H9 (cell line): Measurements from ENCODE around the gene SNRNP25. TPM values are rescaled to one million over a fixed set of nuclear protein-coding genes. Genes with fewer than 3 reads are reported as not detected.

Source experiments
- DNase-seq: peaks from one replicate; pipeline ENCODE4 v3.0.0-alpha.2; 2017
- H2AFZ ChIP-seq: one replicate; pipeline ENCODE4 v1.6.1; 2013; ENCODE audit warnings: mild to moderate bottlenecking, low read length, control low read depth, moderate library complexity
- H2AK5ac ChIP-seq: 2 replicates; pipeline ENCODE4 v1.6.1; 2013; ENCODE audit warnings: low read length, control low read depth, mixed read lengths; ENCODE audit not compliant: insufficient read length
- H2BK120ac ChIP-seq: one replicate; pipeline ENCODE4 v1.6.1; 2013; ENCODE audit warnings: low read depth, mild to moderate bottlenecking, low read length, control low read depth, inconsistent platforms; ENCODE audit not compliant: poor library complexity, severe bottlenecking
- H2BK12ac ChIP-seq: 2 replicates; pipeline ENCODE4 v1.6.1; 2013; ENCODE audit warnings: low read length, control low read depth, mixed read lengths, low read depth; ENCODE audit not compliant: insufficient read length
- H2BK15ac ChIP-seq: 2 replicates; pipeline ENCODE4 v1.6.1; 2013; ENCODE audit warnings: low read depth, low read length, control low read depth
- H2BK20ac ChIP-seq: one replicate; pipeline ENCODE4 v1.6.1; 2013; ENCODE audit warnings: low read depth, mild to moderate bottlenecking, low read length, control low read depth, inconsistent platforms; ENCODE audit not compliant: poor library complexity, severe bottlenecking
- H2BK5ac ChIP-seq: 2 replicates; pipeline ENCODE4 v1.6.1; 2013; ENCODE audit warnings: low read length, control low read depth, mixed read lengths; ENCODE audit not compliant: insufficient read length
- H3K14ac ChIP-seq: 2 replicates; pipeline ENCODE4 v1.6.1; 2013; ENCODE audit warnings: low read length, control low read depth; ENCODE audit not compliant: insufficient read depth
- H3K18ac ChIP-seq: 2 replicates; pipeline ENCODE4 v1.6.1; 2013; ENCODE audit warnings: low read depth, mild to moderate bottlenecking, mixed read lengths, low read length, control low read depth; ENCODE audit not compliant: insufficient read length
- H3K23ac ChIP-seq: 2 replicates; pipeline ENCODE4 v1.6.1; 2013; ENCODE audit warnings: low read length, control low read depth, mixed read lengths, low read depth; ENCODE audit not compliant: insufficient read length
- H3K23me2 ChIP-seq: 2 replicates; pipeline ENCODE4 v1.6.1; 2013; ENCODE audit warnings: low read depth, mild to moderate bottlenecking, mixed read lengths, low read length, control low read depth; ENCODE audit not compliant: insufficient read length, poor library complexity, severe bottlenecking
- H3K27ac ChIP-seq: 2 replicates; pipeline ENCODE4 v1.5.1; 2013; ENCODE audit warnings: low read length, control low read depth, mixed read lengths, low read depth; ENCODE audit not compliant: insufficient read length
- H3K27me3 ChIP-seq: 2 replicates; pipeline ENCODE4 v1.6.1; 2013; ENCODE audit warnings: low read length, control low read depth, inconsistent platforms; ENCODE audit not compliant: insufficient read depth
- H3K4ac ChIP-seq: 2 replicates; pipeline ENCODE4 v1.6.1; 2013; ENCODE audit warnings: low read depth, mild to moderate bottlenecking, control low read depth, inconsistent platforms, low read length, moderate library complexity
- H3K4me1 ChIP-seq: 2 replicates; pipeline ENCODE4 v1.6.1; 2013; ENCODE audit warnings: low read length, control low read depth, inconsistent platforms; ENCODE audit not compliant: insufficient read depth
- H3K4me2 ChIP-seq: 2 replicates; pipeline ENCODE4 v1.6.1; 2013; ENCODE audit warnings: low read length, control low read depth, mixed read lengths; ENCODE audit not compliant: insufficient read length, insufficient read depth
- H3K56ac ChIP-seq: 2 replicates; pipeline ENCODE4 v1.6.1; 2013; ENCODE audit warnings: low read depth, mild to moderate bottlenecking, mixed read lengths, low read length, control low read depth; ENCODE audit not compliant: insufficient read length
- H3K79me1 ChIP-seq: 2 replicates; pipeline ENCODE4 v1.6.1; 2013; ENCODE audit warnings: low read depth, mild to moderate bottlenecking, moderate library complexity, low read length, control low read depth, inconsistent platforms; ENCODE audit not compliant: insufficient read depth, poor library complexity, severe bottlenecking
- H3K79me2 ChIP-seq: 2 replicates; pipeline ENCODE4 v1.6.1; 2013; ENCODE audit warnings: low read length, control low read depth, inconsistent platforms; ENCODE audit not compliant: insufficient read depth
- H3K9ac ChIP-seq: 2 replicates; pipeline ENCODE4 v1.6.1; 2013; ENCODE audit warnings: low read length, control low read depth, mixed read lengths; ENCODE audit not compliant: insufficient read length; ENCODE audit errors: extremely low read depth
- H3K9me3 ChIP-seq: one replicate; pipeline ENCODE4 v1.6.1; 2013; ENCODE audit warnings: low read depth, low read length, inconsistent platforms; ENCODE audit not compliant: control insufficient read depth
- H3T11ph ChIP-seq: one replicate; pipeline ENCODE4 v1.6.1; 2013; ENCODE audit warnings: mild to moderate bottlenecking, low read length, control low read depth, inconsistent platforms
- H4K20me1 ChIP-seq: one replicate; pipeline ENCODE4 v1.6.1; 2013; ENCODE audit not compliant: control insufficient read depth, insufficient read length, insufficient read depth
- H4K5ac ChIP-seq: 2 replicates; pipeline ENCODE4 v1.6.1; 2013; ENCODE audit warnings: low read depth, mild to moderate bottlenecking, mixed read lengths, low read length, control low read depth; ENCODE audit not compliant: insufficient read length
- H4K8ac ChIP-seq: replicated peaks from 2 replicates; pipeline ENCODE4 v1.6.1; 2013; ENCODE audit warnings: low read length, control low read depth, mixed read lengths, low read depth; ENCODE audit not compliant: insufficient read length
- H4K91ac ChIP-seq: 2 replicates; pipeline ENCODE4 v1.6.1; 2013; ENCODE audit warnings: low read depth, mild to moderate bottlenecking, moderate library complexity, mixed read lengths, low read length, control low read depth; ENCODE audit not compliant: insufficient read length
- H3K27ac Mint-ChIP-seq, 3 experiments: 2 replicates in 2 of 3; 3 replicates in 1 of 3; pipeline ENCODE4 v1.8.0; 2020 to 2021; ENCODE audit warnings: mixed read lengths in 3 of 3, mild to moderate bottlenecking in 1 of 3, moderate library complexity in 1 of 3
- H3K27me3 Mint-ChIP-seq: 2 replicates; pipeline ENCODE4 v1.8.0; 2021; ENCODE audit warnings: low read depth, mild to moderate bottlenecking, moderate library complexity, mixed read lengths
- H3K36me3 Mint-ChIP-seq, 3 experiments: 2 replicates in 2 of 3; 3 replicates in 1 of 3; pipeline ENCODE4 v1.8.0; 2020 to 2021; ENCODE audit warnings: low read depth in 3 of 3, mixed read lengths in 3 of 3; ENCODE audit not compliant: insufficient read depth in 1 of 3
- H3K4me1 Mint-ChIP-seq, 2 experiments: 2 replicates each; pipeline ENCODE4 v1.8.0; 2020; ENCODE audit warnings: mixed read lengths in 2 of 2
- H3K4me3 Mint-ChIP-seq, 2 experiments: 2 replicates in 1 of 2; 3 replicates in 1 of 2; pipeline ENCODE4 v1.8.0; 2020 to 2021; ENCODE audit warnings: mild to moderate bottlenecking in 2 of 2, mixed read lengths in 2 of 2, moderate library complexity in 1 of 2
- H3K9me3 Mint-ChIP-seq, 2 experiments: 2 replicates in 1 of 2; 3 replicates in 1 of 2; pipeline ENCODE4 v1.8.0; 2020; ENCODE audit warnings: mild to moderate bottlenecking in 2 of 2, mixed read lengths in 2 of 2, moderate library complexity in 1 of 2
- CTCF ChIP-seq: fragments of 200-600 bp; sonication (generic); conservative IDR thresholded peaks from 3 replicates; pipeline ENCODE4 v1.8.0; 2021; ENCODE audit warnings: antibody characterized with exemption, mild to moderate bottlenecking
- WGBS: extraction: QIAGEN DNeasy Blood & Tissue Kit; methylation state at CpG from one replicate; pipeline ENCODE4 v1.1.7; 2013; ENCODE audit warnings: missing lambda C conversion rate, low lambda C conversion rate, mixed read lengths; ENCODE audit not compliant: insufficient read length; ENCODE audit errors: extremely low coverage; 5-methylcytosine and 5-hydroxymethylcytosine counted together
- total RNA-seq: library from RNA; stranded (reverse); gene quantifications from 2 replicates; pipeline ENCODE4 v1.2.1, GENCODE V29; 2021

Gene SNRNP25
- total RNA-seq, 1 experiment from 2014 or later, result 78.5 TPM

DNA sequence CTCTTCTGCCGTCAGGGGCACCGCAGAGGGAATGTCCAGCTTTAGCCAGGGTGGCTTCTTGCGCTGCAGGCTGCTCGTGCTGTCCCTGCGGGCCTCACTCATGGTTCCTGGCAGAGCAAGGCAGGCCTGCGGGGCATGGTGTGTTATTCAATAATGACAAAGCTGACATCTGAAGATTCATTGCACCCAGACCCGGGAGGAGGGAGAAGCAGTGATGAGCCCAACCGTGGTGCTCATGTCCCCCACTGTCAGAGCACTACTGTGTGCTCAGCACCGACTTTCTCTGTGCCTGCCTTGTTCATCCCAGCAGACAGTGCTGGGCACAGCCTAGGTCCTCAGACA is 11.3 kb downstream of the SNRNP25 start:
- H3K4me1 ChIP-seq, result no peaks in the 10 kb centered on the region
- no peaks in the 10 kb centered on the region for H3K79me1 ChIP-seq
- H3T11ph ChIP-seq, result no peak overlapping the region
- TF ChIP-seq CTCF, result no peak
- H3K4me2 ChIP-seq, result no peak overlapping the region
- no peak overlapping the region for H2BK120ac ChIP-seq
- H3K14ac ChIP-seq, result no peak overlapping the region
- no peak overlapping the region for H3K4ac ChIP-seq
- H3K27me3 ChIP-seq, result no peaks in the 10 kb centered on the region
- H2BK15ac ChIP-seq, result no peak overlapping the region
- H4K20me1 ChIP-seq, result no peaks in the 10 kb centered on the region
- no peak overlapping the region for H3K56ac ChIP-seq
- no CpG with 5 or more reads among the region's 9 CpGs for WGBS
- no peak overlapping the region for H2AK5ac ChIP-seq
- H3K27me3 Mint-ChIP-seq, result no peaks in the 10 kb centered on the region
- H4K8ac ChIP-seq, result no peak overlapping the region
- no peak overlapping the region for H3K18ac ChIP-seq
- H3K27ac ChIP-seq, result no peak overlapping the region
- H4K91ac ChIP-seq, result no peak overlapping the region
- H3K27ac Mint-ChIP-seq, result 0 out of 7 replicates have a peak overlapping the region, but pooled peaks of 1 of the 3 experiments have one; percentile 23
- H3K4me1 Mint-ChIP-seq, result peaks cover 13 to 22% of the 10 kb centered on the region in 2 experiments
- H3K9me3 ChIP-seq, result no peaks in the 10 kb centered on the region
- H3K9ac ChIP-seq, result no peak overlapping the region
- no peak overlapping the region for H2BK12ac ChIP-seq
- no peak overlapping the region for H4K5ac ChIP-seq
- no peak overlapping the region for H3K4me3 Mint-ChIP-seq
- no peaks in the 10 kb centered on the region for H3K9me3 Mint-ChIP-seq
- DNase-seq, result no peak
- H2AFZ ChIP-seq, result no peak overlapping the region
- H3K36me3 Mint-ChIP-seq, result peaks cover 9 to 25% (median 21%) of the 10 kb centered on the region in 3 experiments; a peak in 6 of 7 replicates
- no peaks in the 10 kb centered on the region for H3K79me2 ChIP-seq
- no peaks in the 10 kb centered on the region for H3K23me2 ChIP-seq
- H3K23ac ChIP-seq, result no peak overlapping the region
- no peak overlapping the region for H2BK5ac ChIP-seq
- no peak overlapping the region for H2BK20ac ChIP-seq
